Uterus (tissue), 4 donors: Measurements from ENCODE around the gene SCARF2. TPM values are rescaled to one million over a fixed set of nuclear protein-coding genes. Genes with fewer than 3 reads are reported as not detected.
"Not testable (repeated sequence)": the region's sequence is repeated elsewhere in the genome, so short reads cannot be mapped to it uniquely, and the experiment has no call there.

ENCODE experiments used
- DNase-seq, 2 donors: peaks; one replicate each; pipeline ENCODE4 v3.0.0-alpha.2; 2019 to 2020
- H3K27ac ChIP-seq, 2 donors: fragments of 200-600 bp; sonication (generic); 1 replicate in 1 of 2; 2 replicates in 1 of 2; pipeline ENCODE4 v1.5.1; 2016 to 2018
- H3K27me3 ChIP-seq, 2 donors: fragments of 200-600 bp; sonication (generic); one replicate each; pipeline ENCODE4 v1.5.1; 2018 to 2019; ENCODE audit warnings: control low read depth in 1 of 2
- H3K36me3 ChIP-seq, 2 donors: fragments of 200-600 bp; sonication (generic); one replicate each; pipeline ENCODE4 v1.5.1; 2019; ENCODE audit warnings: control low read depth in 1 of 2
- H3K4me1 ChIP-seq, 2 donors: fragments of 200-600 bp; sonication (generic); one replicate each; pipeline ENCODE4 v1.5.1; 2018 to 2019; ENCODE audit warnings: control low read depth in 1 of 2
- H3K4me3 ChIP-seq, 2 donors: fragments of 200-600 bp; sonication (generic); 1 replicate in 1 of 2; 2 replicates in 1 of 2; pipeline ENCODE4 v1.5.1; 2018 to 2019; ENCODE audit warnings: mild to moderate bottlenecking in 1 of 2
- H3K9me3 ChIP-seq, 2 donors: fragments of 200-600 bp; sonication (generic); one replicate each; pipeline ENCODE4 v1.5.1; 2019; ENCODE audit warnings: control low read depth in 1 of 2
- CTCF ChIP-seq, 4 experiments: fragments of 200-600 bp in 2 of 4; fragments of 450-650 bp in 2 of 4; sonication (generic) in 2 of 4; IDR thresholded peaks; one replicate each; pipeline ENCODE4 v1.5.1; 2016 to 2019; ENCODE audit warnings: antibody characterized with exemption in 4 of 4, mild to moderate bottlenecking in 2 of 4, moderate library complexity in 1 of 4
- POLR2A ChIP-seq, 2 donors: fragments of 450-650 bp; IDR thresholded peaks; one replicate each; pipeline ENCODE4 v1.6.1; 2016; ENCODE audit warnings: antibody characterized with exemption in 2 of 2, mild to moderate bottlenecking in 1 of 2, moderate library complexity in 1 of 2
- intact Hi-C: fragments of 100-400 bp; cut with DNase I; formaldehyde crosslinking; loops from one replicate; pipeline ENCODE4 v1.15.1; 2023; ENCODE audit warnings: low total_unique reads
- total RNA-seq, 4 donors: library from RNA; depleted of rRNA in 3 of 4; stranded (reverse); fragments of >200 nt in 3 of 4; gene quantifications; one replicate each; pipeline versions ENCODE4 v1.1.0 to v1.2.4, GENCODE V29; 2014 to 2023
- donor health status: DM: yes; HTN: yes; CAD: no.

Gene SCARF2
- total RNA-seq, result 10 to 100 TPM; 22.9 to 84.5 (median 30.1) TPM

GRCh38 chr22:20437613-20438426, at the start of gene SCARF2:
Gene SCARF2, minus strand, starts transcription at chr22:20437825. Its CDS starts 71 bp downstream, at chr22:20437754.
- Histone ChIP-seq H3K27ac (peak within 1 kb of the TSS; percentile 88 to 97), H3K4me1 (peaks cover 0 to 12% of the 10 kb centered on the region in 2 donors), H3K27me3 (no peaks in the 10 kb centered on the region), H3K4me3 (peak within 1 kb of the TSS; percentile 77 to 86), H3K9me3 (no peaks in the 10 kb centered on the region), H3K36me3 (no peaks in the 10 kb centered on the region)
- intact Hi-C loops, result loop anchor here (10.0 kb wide), 1 partner anchor 57 kb away; the partner anchor contains the start of gene KLHL22
- TF ChIP-seq POLR2A (IDR thresholded peaks at IDR 0.05), result peak in 1 of 2 donors; percentile 32
- no peak for TF ChIP-seq CTCF (IDR thresholded peaks at IDR 0.05)
- peak; percentile 62 to 81 for DNase-seq

GRCh38 chr22:20486229-20486628, 48.6 kb upstream of the SCARF2 start:
- Histone ChIP-seq H3K4me1 (no peaks in the 10 kb centered on the region), H3K27me3 (no peaks in the 10 kb centered on the region), H3K9me3 (no peaks in the 10 kb centered on the region), H3K36me3 (no peaks in the 10 kb centered on the region), H3K4me3 (no peak overlapping the region), H3K27ac (no peak overlapping the region)
- TF ChIP-seq POLR2A (IDR thresholded peaks at IDR 0.05) (no peak), CTCF (IDR thresholded peaks at IDR 0.05) (no peak)
- no peak for DNase-seq
- intact Hi-C loops, result no loop called here

GRCh38 chr22:20484948-20485683, 47.5 kb upstream of the SCARF2 start:
- no peak overlapping the region for H3K4me3 ChIP-seq
- no peaks in the 10 kb centered on the region for H3K9me3 ChIP-seq
- no peaks in the 10 kb centered on the region for H3K4me1 ChIP-seq
- no peak for TF ChIP-seq POLR2A (IDR thresholded peaks at IDR 0.05)
- no peak for TF ChIP-seq CTCF (IDR thresholded peaks at IDR 0.05)
- intact Hi-C loops, result no loop called here
- no peaks in the 10 kb centered on the region for H3K36me3 ChIP-seq
- no peak overlapping the region for H3K27ac ChIP-seq
- no peaks in the 10 kb centered on the region for H3K27me3 ChIP-seq
- DNase-seq, result no peak

- Histone ChIP-seq H3K9me3 (no peaks in the 10 kb centered on the region), H3K36me3 (no peaks in the 10 kb centered on the region), H3K4me1 (no peaks in the 10 kb centered on the region), H3K27ac (no peak overlapping the region), H3K27me3 (no peaks in the 10 kb centered on the region), H3K4me3 (no peak overlapping the region)
- TF ChIP-seq CTCF (IDR thresholded peaks at IDR 0.05) (no peak), POLR2A (IDR thresholded peaks at IDR 0.05) (no peak)
- no peak for DNase-seq
- intact Hi-C loops, result no loop called here
Measured at GRCh38 chr22:20483771-20484170, 46.1 kb upstream of the SCARF2 start.

- H3K9me3 ChIP-seq, H3K27me3 ChIP-seq, H3K4me3 ChIP-seq, intact Hi-C loops, H3K4me1 ChIP-seq, DNase-seq, H3K27ac ChIP-seq, H3K36me3 ChIP-seq: not testable (repeated sequence)
Measured at GRCh38 chr22:20483143-20483506, 45.5 kb upstream of the SCARF2 start.
